HUES6 (cell line): ENCODE results near the gene ZNF507.
"Not testable (repeated sequence)": the region's sequence is repeated elsewhere in the genome, so short reads cannot be mapped to it uniquely, and the experiment has no call there.

Experiments
- H3K27ac ChIP-seq: 2 replicates; pipeline ENCODE4 v1.7.0; 2013; ENCODE audit warnings: low read depth, mild to moderate bottlenecking, low read length, inconsistent platforms
- H3K27me3 ChIP-seq: 2 replicates; pipeline ENCODE4 v1.6.1; 2013; ENCODE audit warnings: low read length; ENCODE audit not compliant: control insufficient read depth, insufficient read depth
- H3K36me3 ChIP-seq: 2 replicates; pipeline ENCODE4 v1.6.1; 2013; ENCODE audit warnings: low read length; ENCODE audit not compliant: control insufficient read depth, insufficient read depth
- H3K4me1 ChIP-seq: 2 replicates; pipeline ENCODE4 v1.6.1; 2013; ENCODE audit warnings: low read length; ENCODE audit not compliant: control insufficient read depth, insufficient read depth
- H3K4me3 ChIP-seq: 2 replicates; pipeline ENCODE4 v1.5.1; 2013; ENCODE audit warnings: low read depth, low read length
- H3K9ac ChIP-seq: one replicate; pipeline ENCODE4 v1.6.1; 2013; ENCODE audit warnings: mild to moderate bottlenecking, low read length
- H3K9me3 ChIP-seq: 2 replicates; pipeline ENCODE4 v1.6.1; 2013; ENCODE audit warnings: low read depth, low read length; ENCODE audit not compliant: control insufficient read depth, insufficient read depth

The ZNF507 gene

DNA sequence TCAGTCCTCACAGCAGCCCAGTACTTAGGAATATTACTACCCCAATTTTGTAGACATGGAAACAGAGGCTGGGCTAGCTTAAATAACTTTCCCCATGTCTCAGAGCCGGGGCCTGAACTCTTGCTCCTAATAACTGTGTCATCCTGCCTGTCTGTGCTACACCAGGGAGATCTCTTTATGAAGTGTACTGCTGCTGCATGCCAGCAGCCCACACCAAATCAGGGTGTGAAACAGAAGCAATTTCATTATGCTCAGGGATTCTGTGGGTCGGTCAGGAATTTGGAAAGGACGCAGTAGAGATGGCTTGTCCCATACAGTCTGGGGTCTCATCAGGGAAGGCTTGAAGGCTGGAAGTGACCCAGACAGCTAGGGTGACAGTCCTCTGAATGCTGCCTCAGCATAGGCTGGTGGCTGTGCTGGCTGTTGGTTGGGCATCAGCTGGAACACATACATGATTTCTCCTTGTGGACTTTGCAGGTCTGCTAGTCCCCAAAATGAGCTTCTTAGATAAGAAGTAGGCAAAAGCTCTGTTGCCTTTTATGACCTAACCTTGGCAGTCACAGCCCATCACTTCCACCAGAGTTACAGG lies 22.6 kb downstream of the ZNF507 start:
- peaks cover 62% of the 10 kb centered on the region for H3K36me3 ChIP-seq
- no peak overlapping the region for H3K27ac ChIP-seq
- no peak overlapping the region for H3K4me3 ChIP-seq
- H3K9me3 ChIP-seq: peaks cover 7% of the 10 kb centered on the region; the same call in 1 of the 2 replicates
- no peak overlapping the region for H3K9ac ChIP-seq
- H3K27me3 ChIP-seq: no peaks in the 10 kb centered on the region
- no peaks in the 10 kb centered on the region for H3K4me1 ChIP-seq

DNA sequence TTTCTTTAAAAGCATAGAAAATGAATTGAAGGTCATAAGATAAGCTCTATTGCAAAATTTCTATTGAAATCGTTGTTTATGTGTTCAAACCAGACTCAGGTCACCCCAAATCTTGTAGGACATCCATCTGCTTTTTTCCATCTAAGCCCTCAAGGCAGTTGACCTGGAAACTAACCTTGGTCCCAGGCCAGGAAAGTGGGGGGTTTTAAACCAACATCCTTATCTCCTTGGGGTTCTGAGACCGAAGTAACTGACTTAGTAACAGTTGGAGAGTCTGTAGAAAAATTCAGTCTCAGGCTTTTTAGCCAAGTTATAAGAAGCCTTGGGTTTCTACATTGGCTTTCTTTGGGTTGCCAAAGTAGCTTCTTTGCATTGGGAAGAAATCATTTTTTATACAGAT lies 23.4 kb downstream of the ZNF507 start:
- no peak overlapping the region for H3K27ac ChIP-seq
- H3K36me3 ChIP-seq: peaks cover 62% of the 10 kb centered on the region
- no peaks in the 10 kb centered on the region for H3K27me3 ChIP-seq
- no peak overlapping the region for H3K4me3 ChIP-seq
- H3K4me1 ChIP-seq: peaks cover 4% of the 10 kb centered on the region; the same call in 1 of the 2 replicates
- H3K9ac ChIP-seq: no peak overlapping the region
- H3K9me3 ChIP-seq: peaks cover 7% of the 10 kb centered on the region; the same call in 1 of the 2 replicates

DNA sequence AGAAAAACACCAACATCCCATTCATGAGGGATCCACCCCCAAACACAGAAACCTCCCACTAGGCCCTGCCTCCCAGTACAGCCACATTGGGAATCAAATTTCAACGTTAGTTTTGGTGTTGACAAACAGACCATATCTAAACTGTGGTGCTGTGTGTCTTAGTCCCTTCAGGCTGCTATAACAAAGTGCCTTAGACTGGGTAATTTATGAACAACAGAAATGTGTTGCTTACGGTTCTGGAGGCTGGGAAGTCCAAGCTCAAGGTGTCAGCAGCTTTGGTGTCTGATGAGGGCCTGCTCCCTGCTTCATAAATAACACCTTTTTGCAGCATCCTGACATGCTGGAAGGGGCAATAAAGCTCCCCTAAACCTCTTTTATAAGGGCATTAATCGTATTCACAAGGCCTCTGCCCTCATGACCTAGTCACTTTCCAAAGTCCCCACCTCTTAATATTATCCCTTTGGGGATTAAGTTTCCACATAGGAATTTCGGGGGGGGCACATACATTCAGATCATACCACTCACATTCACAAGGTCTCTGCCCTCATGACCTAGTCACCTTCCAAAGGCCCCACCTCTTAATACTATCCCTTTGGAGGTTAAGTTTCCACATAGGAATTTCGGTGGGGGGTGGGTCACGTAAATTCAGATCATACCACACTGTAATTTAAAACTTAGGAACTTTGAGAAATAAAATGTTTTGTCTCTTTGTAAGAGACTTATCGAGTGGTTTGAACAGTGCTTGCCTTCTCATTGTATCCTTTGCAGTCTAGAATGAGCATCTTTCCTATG lies 27.5 kb downstream of the ZNF507 start:
- H3K4me3 ChIP-seq: no peak overlapping the region
- peaks cover 7% of the 10 kb centered on the region; the same call in 1 of the 2 replicates for H3K9me3 ChIP-seq
- peaks cover 57% of the 10 kb centered on the region for H3K36me3 ChIP-seq
- peaks cover 4% of the 10 kb centered on the region; the same call in 1 of the 2 replicates for H3K4me1 ChIP-seq
- no peaks in the 10 kb centered on the region for H3K27me3 ChIP-seq
- H3K27ac ChIP-seq: 0 out of 2 replicates have a peak overlapping the region, but pooled peaks have one; percentile 41
- H3K9ac ChIP-seq: no peak overlapping the region

DNA sequence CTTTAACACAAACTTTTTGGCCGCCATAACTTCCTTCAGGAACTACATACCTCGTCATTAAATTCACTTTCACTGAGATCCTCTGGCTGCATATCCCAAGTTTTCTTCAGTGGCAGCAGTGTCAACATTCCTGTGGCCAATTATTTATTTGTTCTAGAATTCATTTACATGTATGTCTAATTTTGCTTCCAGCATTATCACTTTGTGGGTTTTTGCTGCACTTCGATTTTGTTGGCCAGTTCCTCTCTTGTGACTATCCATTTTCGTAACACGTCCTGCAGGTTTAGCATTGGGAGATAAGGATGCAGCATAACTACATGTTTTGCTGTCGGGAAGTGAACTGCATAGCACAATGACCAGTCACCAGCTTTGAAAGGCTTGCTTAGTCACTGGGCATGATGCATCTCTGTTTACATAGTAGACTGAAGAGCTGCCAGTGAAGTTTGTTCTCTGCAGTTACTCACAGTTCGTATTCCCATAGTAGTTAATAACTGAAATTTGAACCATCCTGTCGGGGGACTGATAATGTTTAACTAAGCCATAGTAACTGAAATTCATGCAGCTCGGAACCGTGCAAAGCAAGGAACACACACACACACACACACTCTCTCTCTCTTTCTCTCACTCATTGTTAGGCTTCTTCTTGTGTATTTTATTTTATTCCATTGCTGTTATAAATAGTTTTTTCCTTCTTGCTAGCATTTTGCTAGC lies 28.3 kb downstream of the ZNF507 start:
- H3K27ac ChIP-seq: peak overlapping the region; percentile 41; the same call in 1 of the 2 replicates

DNA sequence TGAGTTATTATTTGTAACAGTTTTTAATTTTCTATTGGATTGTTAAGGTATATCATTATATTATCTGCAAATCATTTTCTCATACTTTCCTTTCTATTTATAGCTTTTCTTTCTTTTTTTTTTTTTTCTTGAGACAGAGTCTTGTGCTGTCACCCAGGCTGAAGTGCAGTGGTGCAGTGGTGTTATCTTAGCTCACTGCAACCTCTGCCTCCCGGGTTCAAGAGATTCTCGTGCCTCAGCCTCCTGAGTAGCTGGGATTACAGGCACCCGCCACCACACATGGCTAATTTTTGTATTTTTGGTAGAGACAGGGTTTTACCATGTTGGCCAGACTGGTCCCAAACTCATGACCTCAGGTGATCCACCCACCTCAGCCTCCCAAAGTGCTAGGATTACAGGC lies 29.0 kb downstream of the ZNF507 start:
- H3K36me3 ChIP-seq: peaks cover 60% of the 10 kb centered on the region
- not testable (repeated sequence) for H3K4me1 ChIP-seq, H3K9ac ChIP-seq, H3K4me3 ChIP-seq, H3K27ac ChIP-seq, H3K9me3 ChIP-seq, H3K27me3 ChIP-seq

More for the DNA sequence above, 28.3 kb downstream of the ZNF507 start:
- no peaks in the 10 kb centered on the region for H3K27me3 ChIP-seq
- H3K9ac ChIP-seq: no peak overlapping the region
- no peak overlapping the region for H3K4me3 ChIP-seq
- H3K36me3 ChIP-seq: peaks cover 61% of the 10 kb centered on the region
- peaks cover 7% of the 10 kb centered on the region; the same call in 1 of the 2 replicates for H3K9me3 ChIP-seq
- H3K4me1 ChIP-seq: peaks cover 4% of the 10 kb centered on the region; the same call in 1 of the 2 replicates

DNA sequence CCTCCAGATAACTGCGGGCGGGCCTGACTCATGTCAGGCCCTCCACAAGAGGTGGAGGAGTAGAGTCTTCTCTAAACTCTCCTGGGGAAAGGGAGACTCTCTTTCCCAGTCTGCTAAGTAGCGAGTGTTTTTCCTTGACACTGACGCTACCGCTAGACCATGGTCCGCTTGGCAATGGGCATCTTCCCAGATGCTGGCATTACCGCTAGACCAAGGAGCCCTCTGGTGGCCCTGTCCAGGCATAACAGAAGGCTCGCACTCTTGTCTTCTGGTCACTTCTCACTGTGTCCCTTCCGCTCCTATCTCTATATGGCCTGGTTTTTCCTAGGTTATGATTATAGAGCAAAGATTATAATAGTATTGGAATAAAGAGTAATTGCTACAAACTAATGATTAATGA lies 31.7 kb downstream of the ZNF507 start:
- not testable (repeated sequence) for H3K27me3 ChIP-seq, H3K4me3 ChIP-seq, H3K9me3 ChIP-seq, H3K27ac ChIP-seq, H3K4me1 ChIP-seq, H3K9ac ChIP-seq
- peaks cover 71% of the 10 kb centered on the region for H3K36me3 ChIP-seq

DNA sequence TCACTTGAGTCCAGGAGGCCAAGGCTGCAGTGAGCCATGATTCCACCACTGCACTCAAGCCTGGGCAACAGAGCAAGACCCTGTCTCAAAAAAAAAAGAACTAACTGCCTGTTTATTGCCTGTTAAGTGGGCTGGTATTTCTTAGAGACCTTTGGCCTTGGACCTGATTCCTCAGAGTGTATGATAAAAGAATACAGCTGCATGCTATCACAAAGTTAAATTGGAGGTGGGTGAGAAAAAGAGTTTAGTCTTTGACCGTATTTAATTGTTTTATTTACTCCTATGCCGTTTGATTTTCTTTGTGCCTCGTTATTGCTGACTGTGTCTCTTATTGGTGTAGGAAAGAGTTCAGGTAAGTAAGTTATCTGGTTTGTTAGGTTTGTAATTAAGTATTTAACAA lies 34.9 kb downstream of the ZNF507 start:
- Histone ChIP-seq H3K27me3 (no peaks in the 10 kb centered on the region), H3K27ac (no peak overlapping the region), H3K9ac (no peak overlapping the region), H3K4me3 (no peak overlapping the region), H3K9me3 (no peaks in the 10 kb centered on the region), H3K4me1 (no peaks in the 10 kb centered on the region), H3K36me3 (peaks cover 68% of the 10 kb centered on the region)

DNA sequence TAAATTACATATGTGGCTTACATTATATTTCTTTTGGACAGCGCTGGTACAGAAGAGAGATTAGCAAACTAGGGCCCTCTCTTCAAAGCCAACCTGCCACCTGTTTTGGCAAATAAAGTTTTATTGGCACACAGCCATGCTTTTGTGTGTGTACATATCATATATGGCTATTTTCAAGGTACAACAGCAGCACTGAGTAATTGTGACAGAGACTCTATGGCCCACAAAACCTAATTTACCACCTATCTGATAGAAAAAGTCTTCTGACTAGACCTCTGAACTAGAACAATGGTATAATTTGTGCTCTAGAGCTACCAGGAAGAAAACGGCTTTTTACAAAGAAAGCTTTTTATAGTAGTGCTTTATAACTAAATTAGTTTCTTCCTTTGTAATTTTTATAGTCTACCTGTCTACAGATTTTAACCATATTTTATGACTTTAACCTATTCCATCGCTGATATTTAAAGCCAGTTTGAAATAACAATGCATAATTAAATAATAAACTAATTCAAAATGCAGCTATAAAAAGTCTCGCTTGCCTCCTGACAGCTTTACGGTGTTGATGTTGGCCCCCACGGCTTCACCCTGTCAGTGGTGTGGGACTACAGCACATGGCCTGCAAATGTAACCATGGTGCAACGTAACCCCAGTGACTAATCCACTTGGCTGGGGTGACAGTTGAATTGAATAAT lies 42.4 kb downstream of the ZNF507 start:
- no peak overlapping the region for H3K4me3 ChIP-seq
- H3K27ac ChIP-seq: no peak overlapping the region
- no peaks in the 10 kb centered on the region for H3K27me3 ChIP-seq
- no peak overlapping the region for H3K9ac ChIP-seq
- H3K36me3 ChIP-seq: peaks cover 15% of the 10 kb centered on the region
- H3K9me3 ChIP-seq: no peaks in the 10 kb centered on the region
- H3K4me1 ChIP-seq: no peaks in the 10 kb centered on the region

DNA sequence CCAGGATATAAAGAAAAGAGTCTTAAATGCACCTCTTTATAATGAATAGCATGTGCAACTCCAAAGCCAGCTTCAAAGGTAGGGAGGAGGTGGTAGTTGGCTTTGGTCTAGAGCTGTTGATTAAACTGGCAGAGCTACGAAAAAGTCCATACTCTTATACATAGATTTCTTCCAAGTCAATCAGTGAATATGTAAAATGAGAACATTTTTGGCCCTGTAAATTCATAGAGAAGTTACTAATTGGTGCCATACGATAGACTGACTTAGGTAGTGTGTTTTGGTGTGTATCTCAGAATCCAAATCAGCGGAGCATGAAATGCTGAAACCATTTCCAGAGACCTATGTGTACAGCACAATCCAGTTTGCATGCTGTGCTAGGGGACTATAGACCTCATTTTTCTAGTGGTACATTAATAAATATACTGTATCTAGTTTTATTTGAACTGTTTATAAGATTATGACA lies 43.0 kb downstream of the ZNF507 start:
- peaks cover 9% of the 10 kb centered on the region for H3K36me3 ChIP-seq
- no peaks in the 10 kb centered on the region for H3K27me3 ChIP-seq
- H3K9me3 ChIP-seq: no peaks in the 10 kb centered on the region
- H3K4me1 ChIP-seq: no peaks in the 10 kb centered on the region
- H3K27ac ChIP-seq: no peak overlapping the region
- H3K9ac ChIP-seq: no peak overlapping the region
- no peak overlapping the region for H3K4me3 ChIP-seq

DNA sequence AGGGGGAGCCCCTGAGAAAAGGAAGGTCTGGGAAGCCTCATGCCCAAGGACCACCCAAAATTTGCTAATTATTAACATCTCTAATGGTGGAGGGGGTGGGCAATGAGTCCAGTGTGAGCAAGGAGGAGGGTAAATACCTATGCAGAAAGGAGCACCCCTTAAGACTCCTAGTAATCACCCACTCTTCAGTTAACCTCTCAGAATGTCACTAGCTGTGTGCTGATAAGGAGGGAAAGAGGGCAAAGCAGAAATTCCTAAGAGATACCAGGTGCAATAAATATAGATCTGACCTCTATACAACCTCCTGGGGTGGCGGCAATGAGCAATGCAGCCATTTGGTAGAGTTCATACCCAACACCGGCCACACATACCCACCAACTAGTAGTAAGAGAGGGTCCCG lies 47.5 kb downstream of the ZNF507 start:
- H3K27me3 ChIP-seq: no peaks in the 10 kb centered on the region
- H3K9me3 ChIP-seq: no peaks in the 10 kb centered on the region
- H3K9ac ChIP-seq: no peak overlapping the region
- H3K27ac ChIP-seq: no peak overlapping the region
- H3K36me3 ChIP-seq: peaks cover 8% of the 10 kb centered on the region
- no peaks in the 10 kb centered on the region for H3K4me1 ChIP-seq
- no peak overlapping the region for H3K4me3 ChIP-seq
